NCI-H345 treated with DMSO at 0.1 percent for 48 hours (cell line): ENCODE results near the gene PSMC2.
A peak's percentile ranks its signal among the peaks of the same experiment; 100 is the strongest.

Source experiments
- DNase-seq: peaks from one replicate; lab custom pipeline; 2025; ENCODE audit not compliant: unreplicated experiment; lab: John Stamatoyannopoulos, UW

The PSMC2 gene

DNA sequence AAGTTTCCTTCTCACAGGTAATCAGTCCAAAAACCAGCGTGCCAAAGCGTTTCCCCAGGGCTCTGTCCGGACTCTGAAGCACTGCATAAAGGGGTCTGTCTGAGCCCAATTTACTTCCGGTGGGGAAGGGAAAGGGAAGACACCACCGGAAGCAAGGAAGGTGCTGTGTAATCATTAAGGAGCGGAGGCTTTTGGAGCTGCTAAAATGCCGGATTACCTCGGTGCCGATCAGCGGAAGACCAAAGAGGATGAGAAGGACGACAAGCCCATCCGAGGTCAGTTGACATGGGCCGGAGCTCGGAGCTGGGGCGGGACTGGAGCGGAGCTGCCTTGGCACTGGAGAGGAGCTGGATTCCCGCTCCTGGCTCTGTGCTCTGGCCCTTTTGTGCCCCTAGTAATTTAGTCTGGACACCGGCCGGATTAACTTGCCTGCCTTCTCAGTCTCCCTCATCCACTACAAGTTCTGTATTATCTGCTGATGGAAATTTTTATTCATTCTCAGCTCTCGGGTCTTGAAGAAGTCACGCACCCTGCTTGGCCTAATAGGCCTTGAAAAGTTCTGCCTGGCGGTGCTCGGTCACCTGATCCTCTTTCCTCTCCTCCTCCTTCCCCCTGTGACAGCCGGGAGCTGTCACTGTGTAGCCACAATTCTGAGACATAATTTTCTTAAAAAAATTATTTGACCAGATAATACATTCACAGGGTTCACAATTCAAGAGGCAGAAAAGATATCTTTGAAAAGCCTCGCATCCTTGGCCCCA, at the start of gene PSMC2:
Gene PSMC2, plus strand, starts transcription at position 137 of the 761 bp plus-strand sequence. Its CDS starts 69 bp downstream, at position 206.
- peak; percentile 83 for DNase-seq

DNA sequence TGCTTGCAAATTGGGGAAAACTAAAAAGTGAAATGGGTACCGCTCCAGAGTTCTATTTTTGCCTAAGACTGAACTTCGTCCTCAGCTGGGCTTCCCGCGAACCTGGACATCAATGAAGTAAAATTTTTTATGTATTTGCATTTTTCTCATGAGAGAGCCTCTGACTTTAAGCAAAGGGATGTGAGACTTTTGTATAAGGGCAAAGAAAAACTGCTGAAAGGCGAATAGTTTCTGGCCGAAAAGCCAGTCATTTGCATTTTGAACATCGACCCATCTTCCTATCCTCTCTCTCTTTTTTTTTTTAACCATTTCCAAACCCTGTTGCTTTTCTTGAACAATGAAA, 49.6 kb upstream of the PSMC2 start:
- DNase-seq: no peak

DNA sequence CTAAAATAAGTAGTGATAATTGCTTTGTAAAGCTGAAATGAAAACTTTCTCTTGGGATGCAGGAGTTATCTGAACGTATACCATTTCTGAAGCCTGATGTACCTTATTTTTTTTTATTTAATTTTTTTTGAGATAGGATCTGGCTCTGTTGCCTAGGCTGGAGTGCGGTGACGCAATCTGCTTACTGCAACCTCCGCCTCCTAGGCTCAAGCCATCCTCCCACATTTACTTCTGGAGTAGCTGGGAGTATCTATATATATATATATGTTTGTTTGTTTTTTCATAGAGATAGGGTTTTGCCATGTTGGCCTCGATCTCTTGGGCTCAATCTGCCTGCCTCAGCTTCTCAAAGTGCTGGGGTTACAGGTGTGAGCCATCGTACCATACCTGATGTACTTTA, 47.8 kb upstream of the PSMC2 start:
- no peak for DNase-seq

DNA sequence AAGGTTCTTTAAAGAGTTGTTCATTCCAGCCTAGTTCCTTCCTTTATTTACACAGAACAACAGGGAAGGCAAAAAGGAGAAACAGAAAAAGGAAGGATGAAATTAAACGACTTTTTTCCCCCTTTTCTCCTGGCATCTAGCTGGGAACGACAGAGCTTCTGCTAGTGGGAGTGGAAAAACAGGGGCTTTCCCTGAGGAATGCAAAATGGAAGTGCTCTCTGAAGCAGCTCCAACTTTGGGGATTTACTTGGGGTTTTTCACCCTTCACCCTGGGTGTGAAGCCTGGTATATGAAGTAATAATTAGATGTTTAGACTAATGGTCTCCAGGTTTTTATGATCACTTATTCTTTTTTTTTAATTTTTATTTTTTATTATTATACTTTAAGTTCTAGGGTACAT, 46.0 kb upstream of the PSMC2 start:
- no peak for DNase-seq

DNA sequence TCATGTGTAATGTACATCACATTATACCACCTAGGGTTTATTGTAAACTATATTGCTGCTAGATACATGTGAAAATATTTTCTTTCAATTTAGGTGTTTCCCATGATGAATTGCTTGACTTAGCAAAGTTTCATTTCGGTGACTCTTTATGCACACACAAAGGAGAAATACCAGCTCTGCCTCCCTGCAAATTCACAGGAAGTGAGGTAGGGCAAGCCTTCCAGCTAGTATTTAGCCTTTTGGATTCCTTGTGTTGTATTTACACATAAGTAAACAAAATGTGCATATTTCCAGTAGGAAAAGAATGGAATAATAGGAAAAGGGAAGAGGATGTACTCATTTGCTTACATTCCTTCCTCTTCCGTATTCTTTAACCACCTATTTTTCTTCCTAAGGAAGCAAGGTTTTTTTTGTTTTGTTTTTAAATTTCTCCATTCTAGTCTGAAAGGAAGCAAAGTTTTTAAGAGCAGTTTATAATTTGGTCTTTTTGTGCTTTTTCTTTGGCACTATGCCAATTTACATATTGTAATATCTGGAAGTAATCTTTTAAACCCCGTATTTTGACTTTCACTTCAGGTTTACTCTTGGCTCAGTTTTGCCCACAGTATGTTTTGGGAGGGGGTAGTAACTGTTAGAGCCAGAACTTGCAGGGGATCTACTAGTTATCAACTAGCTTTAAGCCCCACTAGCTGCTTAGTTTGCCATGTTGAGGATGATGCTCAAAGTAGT, 39.8 kb upstream of the PSMC2 start:
- no peak for DNase-seq

DNA sequence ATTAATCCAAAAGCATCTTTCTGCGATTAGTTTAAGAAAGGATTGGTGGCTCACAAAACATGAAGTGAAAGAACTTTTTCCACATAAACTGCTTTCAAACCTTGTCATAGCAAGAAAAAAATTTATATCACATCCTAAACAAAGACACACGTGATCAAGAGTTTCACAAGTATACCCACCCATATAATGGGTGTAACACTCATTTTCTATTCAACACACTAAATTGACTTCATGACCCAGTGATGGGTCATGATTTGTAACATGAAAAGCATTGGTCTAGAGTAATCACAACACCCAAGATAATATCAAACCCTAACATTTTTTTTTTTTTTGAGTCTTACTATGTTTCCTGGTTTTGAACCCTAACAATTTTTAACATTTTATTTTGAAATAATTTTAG, 32.6 kb upstream of the PSMC2 start:
- DNase-seq: no peak

DNA sequence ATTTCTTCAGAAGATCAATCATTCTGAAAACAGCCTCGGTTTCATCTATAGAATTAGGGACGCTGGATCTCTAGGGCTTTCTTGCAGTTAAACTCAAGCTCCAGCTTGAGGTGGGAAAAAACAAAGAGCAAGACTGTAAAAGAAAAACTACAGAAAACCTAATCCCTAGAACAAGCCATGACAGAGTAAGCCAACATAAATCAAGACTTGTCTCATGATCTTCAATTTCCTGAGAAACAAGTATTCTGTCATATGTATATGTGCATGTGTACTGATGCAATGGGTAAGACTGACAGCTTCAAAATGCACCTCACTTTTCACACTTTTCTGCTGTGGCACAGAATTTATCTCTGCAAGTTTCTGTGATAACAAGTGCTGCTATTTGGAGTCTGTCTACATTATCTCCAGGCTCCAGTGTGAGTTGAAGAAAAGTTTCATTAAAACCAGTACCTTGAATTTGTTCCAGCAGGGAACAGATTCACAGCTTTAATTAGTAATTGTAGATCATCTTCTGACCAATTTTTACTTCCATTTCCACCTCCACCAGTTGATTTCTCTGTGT, 31.0 kb upstream of the PSMC2 start:
- no peak for DNase-seq

DNA sequence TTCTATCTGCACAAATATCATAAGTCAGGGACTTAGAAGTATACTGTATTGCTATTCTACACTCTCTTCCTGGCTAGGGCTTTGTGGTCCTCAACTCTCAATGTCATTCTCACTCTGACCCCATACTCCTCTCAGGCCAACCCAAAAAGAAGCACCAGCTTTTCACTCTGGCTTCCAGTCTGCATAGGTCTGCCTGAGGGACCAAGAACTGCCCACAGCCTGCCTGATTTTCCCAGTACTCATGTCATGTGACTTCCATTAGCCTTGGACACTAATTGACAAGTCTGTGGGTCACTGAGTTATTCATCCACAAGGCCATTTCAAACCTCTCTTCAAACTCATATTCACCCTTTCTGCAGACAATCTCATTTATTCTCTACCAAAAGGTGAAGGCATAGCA, 30.4 kb upstream of the PSMC2 start:
- no peak for DNase-seq

DNA sequence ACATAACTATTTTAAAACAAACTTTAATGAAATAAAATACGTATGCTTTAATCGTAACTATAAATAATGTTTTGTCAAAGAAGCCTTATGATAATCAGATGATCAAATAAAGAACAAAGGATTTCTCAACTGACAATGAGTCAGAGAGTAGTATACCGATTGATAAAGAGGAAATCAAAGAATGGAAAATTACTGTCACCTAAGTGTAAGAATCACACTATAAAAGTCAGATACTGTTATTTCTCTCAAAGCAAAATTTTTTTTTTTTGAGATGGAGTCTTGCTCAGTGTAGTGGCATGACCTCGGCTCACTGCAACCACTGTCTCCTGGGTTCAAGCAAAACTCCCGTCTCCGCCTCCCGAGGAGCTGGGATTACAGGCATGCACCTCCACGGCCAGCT, 21.7 kb upstream of the PSMC2 start:
- no peak for DNase-seq

DNA sequence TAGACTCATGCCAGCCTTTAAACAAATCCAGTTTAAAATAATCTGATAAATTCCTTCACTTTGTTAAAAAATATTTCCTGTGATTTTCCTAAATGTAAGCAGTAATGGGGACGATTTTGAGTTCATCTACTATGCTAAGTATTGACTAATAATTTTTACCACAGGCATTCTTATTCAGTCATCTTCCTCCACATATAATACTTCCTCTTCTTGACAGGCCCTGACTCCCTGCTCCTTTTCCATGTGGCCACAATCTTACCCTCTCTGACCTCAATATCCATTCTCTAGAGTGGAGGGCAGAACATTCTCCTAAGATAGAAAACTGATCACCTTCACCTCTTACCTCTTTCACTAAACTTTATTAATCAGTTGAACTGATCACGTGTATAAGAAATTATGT, 10.7 kb upstream of the PSMC2 start:
- DNase-seq: no peak

DNA sequence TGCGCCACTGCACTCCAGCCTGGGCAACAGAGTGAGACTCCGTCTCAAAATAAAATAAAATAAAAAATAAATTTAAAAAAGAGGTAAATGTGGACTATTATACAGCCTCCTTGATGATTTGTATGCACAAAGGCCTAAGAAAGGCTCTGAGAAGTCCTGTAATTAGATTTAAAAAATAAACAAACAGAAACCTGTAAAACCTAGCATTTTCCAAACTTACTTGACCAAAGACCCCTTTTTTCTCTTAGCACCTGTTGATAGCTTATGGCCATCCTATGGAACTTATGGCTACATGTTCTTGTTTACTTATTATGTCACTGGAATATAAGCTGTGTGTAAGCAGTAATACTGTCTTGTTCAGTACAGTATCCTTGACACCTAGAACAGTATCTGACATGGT, 8.6 kb upstream of the PSMC2 start:
- DNase-seq: no peak

DNA sequence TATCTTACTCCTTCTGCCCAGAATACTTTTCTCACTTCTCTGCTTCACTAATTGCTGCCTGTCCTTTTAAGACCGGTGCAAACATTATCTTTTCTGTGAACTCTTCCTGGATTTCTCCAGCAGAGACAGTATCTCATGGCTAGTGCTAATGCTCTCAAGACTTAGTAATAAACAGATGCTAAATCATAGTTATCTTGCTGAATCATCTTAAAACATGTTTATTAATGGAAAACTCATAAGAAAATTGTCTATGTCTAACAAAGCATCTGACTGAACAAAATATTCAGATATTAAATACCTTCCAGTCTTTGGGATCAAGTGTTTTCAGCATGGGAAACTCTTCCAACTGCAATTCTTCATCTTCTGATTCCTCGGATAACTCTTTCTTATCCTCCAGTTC, 6.0 kb upstream of the PSMC2 start:
- DNase-seq: no peak

DNA sequence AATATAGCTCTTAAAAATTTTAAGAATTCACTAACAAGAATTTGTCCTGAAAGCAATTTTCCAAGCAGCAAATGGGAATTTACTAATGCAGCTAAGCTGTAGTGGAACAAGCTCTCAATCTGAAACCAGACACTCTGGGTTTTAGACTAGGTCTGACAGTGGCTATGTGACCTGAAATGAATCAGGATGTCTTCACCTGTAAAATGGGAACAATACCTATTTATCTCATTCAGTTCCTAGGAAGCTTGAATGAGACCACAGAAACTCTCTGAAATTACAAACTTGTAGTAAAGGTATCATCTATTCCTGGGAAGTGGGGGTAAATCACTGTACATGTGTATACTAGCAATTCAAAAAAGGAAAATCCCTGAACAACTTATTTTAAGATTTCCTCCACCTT, 4.1 kb upstream of the PSMC2 start:
- DNase-seq: no peak

DNA sequence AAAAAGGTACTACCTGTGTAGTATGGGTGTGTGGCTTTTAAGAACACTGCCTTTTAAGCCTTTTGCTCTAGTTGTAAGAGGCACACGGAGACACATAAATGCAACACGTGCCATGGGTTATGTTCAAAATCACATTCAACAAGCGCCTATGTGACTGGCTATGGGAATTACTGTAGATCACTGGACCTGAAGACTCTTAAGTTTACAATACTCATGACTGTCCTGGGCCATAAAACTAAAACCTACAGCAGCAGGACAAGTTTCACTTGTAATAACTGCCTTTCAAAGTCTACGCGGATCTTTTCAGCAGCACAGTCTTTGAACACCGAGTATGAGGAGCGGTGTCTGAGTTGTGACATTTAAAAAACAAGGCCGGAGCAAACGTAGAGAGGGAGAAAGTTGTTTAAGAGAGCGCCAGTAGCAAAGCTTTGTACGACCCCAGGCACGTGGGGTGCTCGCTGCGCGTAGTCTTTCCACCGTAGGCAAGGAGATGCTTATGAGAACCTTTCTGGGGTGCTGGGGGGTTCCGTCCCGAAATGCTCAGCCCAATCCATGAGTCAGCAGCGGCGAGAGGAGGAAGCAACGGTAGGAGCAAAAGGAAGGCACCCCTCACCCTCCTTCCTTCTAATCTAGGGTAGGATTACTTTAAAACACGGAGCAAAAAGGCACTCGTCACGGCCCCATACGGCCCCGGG, 3.5 kb upstream of the PSMC2 start:
- DNase-seq: peak; percentile 18

DNA sequence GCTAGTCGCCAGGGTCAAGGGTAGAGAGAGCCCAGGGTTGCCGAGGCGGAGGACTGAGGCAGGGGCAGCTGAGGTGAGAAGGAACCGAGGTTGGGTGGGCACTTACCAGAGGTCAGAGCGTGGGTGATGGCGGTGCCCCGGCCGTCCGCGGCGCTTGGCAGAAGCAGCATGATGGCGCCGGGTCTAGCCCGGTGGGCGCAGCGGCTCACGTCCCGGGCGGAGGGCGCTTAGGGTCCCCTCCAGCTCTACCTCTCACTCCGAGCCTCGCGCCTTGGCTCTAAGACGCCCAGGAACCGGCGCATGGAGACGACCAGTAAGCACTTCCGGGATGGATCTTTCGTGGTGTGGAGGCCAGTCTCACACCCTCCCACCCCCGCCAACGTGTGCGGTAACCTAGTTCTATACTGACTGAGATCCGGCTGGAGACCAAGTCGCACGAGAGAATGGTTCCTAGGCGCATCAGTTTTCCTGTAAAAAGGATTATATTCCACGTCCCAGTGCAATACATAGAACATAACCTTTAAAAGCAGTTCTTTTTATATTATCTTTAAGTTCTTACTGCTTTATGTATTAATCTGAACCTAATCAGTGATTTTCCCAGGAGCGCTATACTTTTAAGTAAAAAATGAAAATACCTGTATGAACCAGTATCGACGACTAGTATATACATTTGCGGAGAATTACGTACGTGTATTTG, 2.8 kb upstream of the PSMC2 start, which contains the start of gene DNAJC2:
Gene DNAJC2, minus strand, starts transcription at position 315 of the 697 bp plus-strand sequence. Its CDS starts 145 bp downstream, at position 170.
- peak; percentile 84 for DNase-seq

DNA sequence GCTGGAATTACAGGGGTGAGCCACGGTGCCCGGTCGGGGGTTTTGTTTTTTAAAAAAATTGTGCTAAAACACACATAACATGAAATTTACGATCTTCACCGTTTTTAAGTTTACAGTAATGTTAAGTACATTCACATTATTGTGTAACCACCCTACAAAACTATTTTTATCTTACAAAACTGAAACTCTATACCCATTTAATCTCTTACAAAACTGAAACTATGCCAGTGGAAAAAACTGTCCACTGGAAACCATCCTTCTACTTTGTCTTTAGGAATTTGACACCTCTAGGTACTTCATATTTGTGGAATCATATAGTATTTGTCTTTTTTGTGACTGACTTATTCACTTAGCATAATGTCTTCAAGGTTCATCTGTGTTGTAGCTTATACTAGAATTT, 1.0 kb upstream of the PSMC2 start:
- DNase-seq: no peak

DNA sequence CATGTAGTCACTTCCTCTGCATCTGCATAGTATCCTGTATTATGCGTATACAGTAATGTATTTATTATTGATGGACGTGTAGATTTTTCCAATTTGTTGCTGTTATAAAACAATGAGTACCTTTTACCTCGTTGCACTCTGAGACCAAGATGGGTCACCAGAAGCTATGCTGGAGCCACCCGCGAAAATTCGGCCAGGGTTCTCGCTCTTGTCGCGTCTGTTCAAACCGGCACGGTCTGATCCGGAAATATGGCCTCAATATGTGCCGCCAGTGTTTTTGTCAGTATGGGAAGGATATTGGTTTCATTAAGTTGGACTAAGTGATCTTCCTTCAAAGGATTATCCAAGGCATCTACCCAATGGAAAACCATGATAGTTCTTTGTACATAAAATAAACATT, 1.0 kb downstream of the PSMC2 start:
- DNase-seq: no peak

DNA sequence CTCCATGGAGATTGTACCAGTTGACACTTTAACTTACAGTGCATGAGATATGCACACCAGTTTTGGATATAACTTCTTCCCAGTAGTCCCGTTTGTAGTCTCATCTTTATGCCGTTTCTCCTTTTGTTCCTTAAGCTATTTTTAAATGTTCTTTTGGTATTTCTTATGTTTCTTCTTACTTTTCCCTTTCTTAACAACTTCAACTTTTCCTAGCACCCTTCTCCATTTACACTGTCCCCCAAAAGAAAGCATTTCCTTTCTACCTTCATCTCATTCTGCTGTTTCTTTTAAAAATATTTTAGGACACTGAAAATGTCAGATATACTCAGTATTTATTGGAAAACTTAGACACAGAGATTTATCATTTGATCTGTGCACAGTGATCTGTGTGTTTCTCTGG, 1.5 kb downstream of the PSMC2 start:
- DNase-seq: no peak

DNA sequence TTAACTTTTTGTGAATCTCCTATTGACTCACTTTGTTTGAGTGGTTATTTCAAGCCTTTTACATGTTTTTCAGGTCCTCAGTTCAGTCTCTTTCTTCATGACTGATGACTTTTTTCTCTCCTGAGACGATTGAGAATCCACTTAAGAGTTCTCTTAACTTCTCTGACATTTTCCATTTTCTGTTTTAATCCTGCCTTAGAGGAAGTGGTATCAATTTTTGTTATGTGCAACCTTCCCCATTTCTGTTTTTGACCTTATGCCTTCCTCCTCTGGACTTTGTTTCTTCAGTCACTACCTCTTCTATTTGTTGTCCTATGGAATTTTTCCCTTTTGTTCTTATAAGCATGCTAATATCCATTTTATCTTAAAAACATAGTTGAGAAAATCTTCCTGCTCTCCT, 2.4 kb downstream of the PSMC2 start:
- DNase-seq: no peak

DNA sequence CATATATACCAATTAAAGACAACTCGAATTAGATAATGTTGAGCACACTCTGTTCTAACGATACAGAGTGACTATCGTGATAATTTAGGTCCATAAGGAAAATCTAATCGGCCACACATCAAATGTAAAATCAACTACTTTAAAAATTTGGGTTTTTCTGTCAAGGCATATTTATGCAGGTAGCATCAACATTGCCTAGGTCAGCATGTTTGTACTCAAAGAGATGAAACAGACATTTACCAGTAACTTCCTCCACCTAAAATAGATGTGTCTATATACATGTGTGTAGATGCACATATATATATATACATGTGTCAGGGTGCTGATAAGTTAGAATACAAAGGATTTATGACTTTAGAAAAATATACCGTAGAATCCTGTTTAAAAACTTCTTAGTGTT, 22.0 kb downstream of the PSMC2 start:
- DNase-seq: no peak
